ENCODE data around the gene NEMP1.

- TF ChIP-seq CTCF (conservative IDR thresholded peaks at IDR 0.05) (no peak), EZH2 (IDR thresholded peaks at IDR 0.05; ENCODE audit: low read depth) (no peak)
These were observed 10.0 kb upstream of the NEMP1 start, which contains the start of gene NAB2 for GRCh38 chr12:57088354-57089270.

Measured in PC-9 (cell line).